ENCODE results near the gene PSORS1C1.
A peak's percentile ranks its signal among the peaks of the same experiment; 100 is the strongest.

PSORS1C1 gene

GRCh38 chr6:31114970-31115849, 610 bp downstream of the PSORS1C1 start:
- H3K27ac ChIP-seq (ENCODE audit: low read depth, low read length) = peak overlapping the region; percentile 17

GRCh38 chr6:31115941-31116560, 1.5 kb downstream of the PSORS1C1 start:
- Histone ChIP-seq H3K27me3 (ENCODE audit: control insufficient read depth in 5 of 5, insufficient read depth in 4 of 5, low read length in 5 of 5) (peaks cover 0 to 16% (median 5%) of the 10 kb centered on the region in 5 donors), H3K4me3 (ENCODE audit: low read depth in 1 of 5, low read length in 5 of 5) (no peak overlapping the region), H3K9me3 (ENCODE audit: control insufficient read depth in 5 of 5, low read length in 5 of 5) (no peaks in the 10 kb centered on the region), H3K4me1 (ENCODE audit: control insufficient read depth in 5 of 5, insufficient read depth in 5 of 5, low read length in 5 of 5) (peaks cover 5 to 49% (median 35%) of the 10 kb centered on the region in 5 donors), H3K36me3 (ENCODE audit: control insufficient read depth in 5 of 5, insufficient read depth in 5 of 5, low read length in 5 of 5) (no peaks in the 10 kb centered on the region), H3K27ac (ENCODE audit: low read depth, low read length) (no peak overlapping the region), H3K9ac (ENCODE audit: low read length in 5 of 5) (no peak overlapping the region)

More at GRCh38 chr6:31114970-31115849, 610 bp downstream of the PSORS1C1 start:
- Histone ChIP-seq H3K4me3 (ENCODE audit: low read depth in 1 of 5, low read length in 5 of 5) (peak overlapping the region in 3 of 5 donors; percentile 24 to 49 (median 36)), H3K9me3 (ENCODE audit: control insufficient read depth in 5 of 5, low read length in 5 of 5) (no peaks in the 10 kb centered on the region), H3K27me3 (ENCODE audit: control insufficient read depth in 5 of 5, insufficient read depth in 4 of 5, low read length in 5 of 5) (peaks cover 0 to 18% (median 5%) of the 10 kb centered on the region in 5 donors), H3K4me1 (ENCODE audit: control insufficient read depth in 5 of 5, insufficient read depth in 5 of 5, low read length in 5 of 5) (peaks cover 5 to 49% (median 35%) of the 10 kb centered on the region in 5 donors), H3K9ac (ENCODE audit: low read length in 5 of 5) (no peak overlapping the region), H3K36me3 (ENCODE audit: control insufficient read depth in 5 of 5, insufficient read depth in 5 of 5, low read length in 5 of 5) (no peaks in the 10 kb centered on the region)

GRCh38 chr6:31116661-31117385, 2.2 kb downstream of the PSORS1C1 start:
- Histone ChIP-seq H3K27ac (ENCODE audit: low read depth, low read length) (no peak overlapping the region), H3K27me3 (ENCODE audit: control insufficient read depth in 5 of 5, insufficient read depth in 4 of 5, low read length in 5 of 5) (peaks cover 0 to 16% (median 5%) of the 10 kb centered on the region in 5 donors), H3K9me3 (ENCODE audit: control insufficient read depth in 5 of 5, low read length in 5 of 5) (no peaks in the 10 kb centered on the region), H3K36me3 (ENCODE audit: control insufficient read depth in 5 of 5, insufficient read depth in 5 of 5, low read length in 5 of 5) (no peaks in the 10 kb centered on the region), H3K4me3 (ENCODE audit: low read depth in 1 of 5, low read length in 5 of 5) (peak overlapping the region in 4 of 5 donors; percentile 36 to 69 (median 58)), H3K4me1 (ENCODE audit: control insufficient read depth in 5 of 5, insufficient read depth in 5 of 5, low read length in 5 of 5) (peaks cover 5 to 49% (median 35%) of the 10 kb centered on the region in 5 donors), H3K9ac (ENCODE audit: low read length in 5 of 5) (peak overlapping the region in 3 of 5 donors; percentile 13 to 46 (median 26))

GRCh38 chr6:31118178-31118577, 3.6 kb downstream of the PSORS1C1 start:
- no peak overlapping the region for H3K9ac ChIP-seq (ENCODE audit: low read length in 5 of 5)
- H3K27ac ChIP-seq (ENCODE audit: low read depth, low read length) = no peak overlapping the region
- peaks cover 8 to 59% (median 41%) of the 10 kb centered on the region in 5 donors for H3K4me1 ChIP-seq (ENCODE audit: control insufficient read depth in 5 of 5, insufficient read depth in 5 of 5, low read length in 5 of 5)
- H3K27me3 ChIP-seq (ENCODE audit: control insufficient read depth in 5 of 5, insufficient read depth in 4 of 5, low read length in 5 of 5) = peaks cover 0 to 16% (median 5%) of the 10 kb centered on the region in 5 donors
- H3K36me3 ChIP-seq (ENCODE audit: control insufficient read depth in 5 of 5, insufficient read depth in 5 of 5, low read length in 5 of 5) = no peaks in the 10 kb centered on the region
- no peak overlapping the region for H3K4me3 ChIP-seq (ENCODE audit: low read depth in 1 of 5, low read length in 5 of 5)
- no peaks in the 10 kb centered on the region for H3K9me3 ChIP-seq (ENCODE audit: control insufficient read depth in 5 of 5, low read length in 5 of 5)

GRCh38 chr6:31120151-31120915, 5.7 kb downstream of the PSORS1C1 start, which contains the start of gene CDSN:
Gene CDSN, minus strand, starts transcription at chr6:31120446. Its CDS starts 27 bp downstream, at chr6:31120419.
- Histone ChIP-seq H3K4me1 (ENCODE audit: control insufficient read depth in 5 of 5, insufficient read depth in 5 of 5, low read length in 5 of 5) (peaks cover 4 to 54% (median 31%) of the 10 kb centered on the region in 5 donors), H3K27me3 (ENCODE audit: control insufficient read depth in 5 of 5, insufficient read depth in 4 of 5, low read length in 5 of 5) (peaks cover 0 to 9% (median 5%) of the 10 kb centered on the region in 5 donors), H3K27ac (ENCODE audit: low read depth, low read length) (no peak within 1 kb of the TSS), H3K9me3 (ENCODE audit: control insufficient read depth in 5 of 5, low read length in 5 of 5) (no peaks in the 10 kb centered on the region), H3K36me3 (ENCODE audit: control insufficient read depth in 5 of 5, insufficient read depth in 5 of 5, low read length in 5 of 5) (no peaks in the 10 kb centered on the region), H3K4me3 (ENCODE audit: low read depth in 1 of 5, low read length in 5 of 5) (no peak within 1 kb of the TSS), H3K9ac (ENCODE audit: low read length in 5 of 5) (no peak within 1 kb of the TSS)

GRCh38 chr6:31121131-31121790, 6.7 kb downstream of the PSORS1C1 start:
- H3K27ac ChIP-seq (ENCODE audit: low read depth, low read length) = no peak overlapping the region
- H3K9ac ChIP-seq (ENCODE audit: low read length in 5 of 5) = peak overlapping the region in 1 of 5 donors; percentile 11
- no peaks in the 10 kb centered on the region for H3K36me3 ChIP-seq (ENCODE audit: control insufficient read depth in 5 of 5, insufficient read depth in 5 of 5, low read length in 5 of 5)
- H3K9me3 ChIP-seq (ENCODE audit: control insufficient read depth in 5 of 5, low read length in 5 of 5) = no peaks in the 10 kb centered on the region
- H3K4me3 ChIP-seq (ENCODE audit: low read depth in 1 of 5, low read length in 5 of 5) = no peak overlapping the region
- H3K4me1 ChIP-seq (ENCODE audit: control insufficient read depth in 5 of 5, insufficient read depth in 5 of 5, low read length in 5 of 5) = peaks cover 4 to 58% (median 28%) of the 10 kb centered on the region in 5 donors
- H3K27me3 ChIP-seq (ENCODE audit: control insufficient read depth in 5 of 5, insufficient read depth in 4 of 5, low read length in 5 of 5) = peaks cover 0 to 7% (median under 1%) of the 10 kb centered on the region in 5 donors

GRCh38 chr6:31122791-31123706, 8.4 kb downstream of the PSORS1C1 start:
- peak overlapping the region in 1 of 5 donors; percentile 38 for H3K9ac ChIP-seq (ENCODE audit: low read length in 5 of 5)
- H3K4me1 ChIP-seq (ENCODE audit: control insufficient read depth in 5 of 5, insufficient read depth in 5 of 5, low read length in 5 of 5) = peaks cover 0 to 50% (median 14%) of the 10 kb centered on the region in 5 donors
- H3K9me3 ChIP-seq (ENCODE audit: control insufficient read depth in 5 of 5, low read length in 5 of 5) = no peaks in the 10 kb centered on the region
- no peaks in the 10 kb centered on the region for H3K36me3 ChIP-seq (ENCODE audit: control insufficient read depth in 5 of 5, insufficient read depth in 5 of 5, low read length in 5 of 5)
- peaks cover 0 to 3% (median 0%) of the 10 kb centered on the region in 5 donors for H3K27me3 ChIP-seq (ENCODE audit: control insufficient read depth in 5 of 5, insufficient read depth in 4 of 5, low read length in 5 of 5)
- peak overlapping the region in 1 of 5 donors; percentile 17 for H3K4me3 ChIP-seq (ENCODE audit: low read depth in 1 of 5, low read length in 5 of 5)
- H3K27ac ChIP-seq (ENCODE audit: low read depth, low read length) = peak overlapping the region; percentile 41

GRCh38 chr6:31125162-31125561, 10.6 kb downstream of the PSORS1C1 start:
- H3K4me1 ChIP-seq (ENCODE audit: control insufficient read depth in 5 of 5, insufficient read depth in 5 of 5, low read length in 5 of 5) = peaks cover 0 to 45% (median 14%) of the 10 kb centered on the region in 5 donors
- no peak overlapping the region for H3K4me3 ChIP-seq (ENCODE audit: low read depth in 1 of 5, low read length in 5 of 5)
- H3K36me3 ChIP-seq (ENCODE audit: control insufficient read depth in 5 of 5, insufficient read depth in 5 of 5, low read length in 5 of 5) = no peaks in the 10 kb centered on the region
- no peaks in the 10 kb centered on the region for H3K9me3 ChIP-seq (ENCODE audit: control insufficient read depth in 5 of 5, low read length in 5 of 5)
- H3K27ac ChIP-seq (ENCODE audit: low read depth, low read length) = no peak overlapping the region
- H3K27me3 ChIP-seq (ENCODE audit: control insufficient read depth in 5 of 5, insufficient read depth in 4 of 5, low read length in 5 of 5) = no peaks in the 10 kb centered on the region
- H3K9ac ChIP-seq (ENCODE audit: low read length in 5 of 5) = no peak overlapping the region
